Neural progenitor cell (in vitro differentiated cells): ENCODE results near the gene SEMA3D. TPM values are rescaled to one million over a fixed set of nuclear protein-coding genes. Genes with fewer than 3 reads are reported as not detected.

Source experiments
- DNase-seq: peaks from one replicate; pipeline ENCODE4 v3.0.0-alpha.2; 2016; ENCODE audit warnings: low spot score
- H2AFZ ChIP-seq: fragments of 200-600 bp; sonication (generic); replicated peaks from 2 replicates; pipeline ENCODE4 v1.6.1; 2016; ENCODE audit warnings: antibody characterized with exemption
- H3F3A ChIP-seq: fragments of 200-600 bp; sonication (generic); 2 replicates; pipeline ENCODE4 v1.6.1; 2016; ENCODE audit warnings: antibody characterized with exemption, low read depth
- H3K27ac ChIP-seq: fragments of 200-600 bp; sonication (generic); 2 replicates; pipeline ENCODE4 v1.5.1; 2016; ENCODE audit warnings: mild to moderate bottlenecking
- H3K27me3 ChIP-seq: fragments of 200-600 bp; sonication (generic); 2 replicates; pipeline ENCODE4 v1.6.1; 2016; ENCODE audit warnings: mild to moderate bottlenecking, moderate library complexity
- H3K36me3 ChIP-seq: fragments of 200-600 bp; sonication (generic); 2 replicates; pipeline ENCODE4 v1.5.1; 2016
- H3K4me1 ChIP-seq: fragments of 200-600 bp; sonication (generic); 2 replicates; pipeline ENCODE4 v1.6.1; 2016; ENCODE audit warnings: mixed run types
- H3K4me2 ChIP-seq: fragments of 200-600 bp; sonication (generic); 2 replicates; pipeline ENCODE4 v1.6.1; 2016
- H3K4me3 ChIP-seq: fragments of 200-600 bp; sonication (generic); 2 replicates; pipeline ENCODE4 v1.5.1; 2016
- H3K79me2 ChIP-seq: fragments of 200-600 bp; sonication (generic); 2 replicates; pipeline ENCODE4 v1.6.1; 2016; ENCODE audit warnings: low read depth
- H3K9ac ChIP-seq: fragments of 200-600 bp; sonication (generic); 2 replicates; pipeline ENCODE4 v1.6.1; 2016
- H3K9me3 ChIP-seq: fragments of 200-600 bp; sonication (generic); 2 replicates; pipeline ENCODE4 v1.5.1; 2016; ENCODE audit warnings: low read depth
- H4K20me1 ChIP-seq: fragments of 200-600 bp; sonication (generic); 2 replicates; pipeline ENCODE4 v1.6.1; 2016; ENCODE audit warnings: low read depth
- H3K27ac Mint-ChIP-seq: 3 replicates; pipeline ENCODE4 v1.8.0; 2021; ENCODE audit warnings: mixed read lengths
- H3K27me3 Mint-ChIP-seq: 2 replicates; pipeline ENCODE4 v1.8.0; 2022; ENCODE audit warnings: low read depth, mild to moderate bottlenecking, inconsistent platforms, moderate library complexity, mixed read lengths; ENCODE audit not compliant: insufficient read depth
- H3K36me3 Mint-ChIP-seq: 3 replicates; pipeline ENCODE4 v1.8.0; 2021; ENCODE audit warnings: mixed read lengths
- H3K4me1 Mint-ChIP-seq: 3 replicates; pipeline ENCODE4 v1.8.0; 2021; ENCODE audit warnings: mixed read lengths
- H3K4me3 Mint-ChIP-seq: 3 replicates; pipeline ENCODE4 v1.8.0; 2021; ENCODE audit warnings: mild to moderate bottlenecking, moderate library complexity, mixed read lengths
- H3K9me3 Mint-ChIP-seq: 3 replicates; pipeline ENCODE4 v1.8.0; 2020; ENCODE audit warnings: mixed read lengths
- CTCF ChIP-seq: fragments of 200-600 bp; sonication (generic); IDR thresholded peaks from 2 replicates; pipeline ENCODE4 v1.5.1; 2017; ENCODE audit warnings: antibody characterized with exemption, mild to moderate bottlenecking
- EZH2 ChIP-seq: fragments of 200-600 bp; sonication (generic); IDR thresholded peaks from 2 replicates; pipeline ENCODE4 v1.6.1; 2017; ENCODE audit warnings: antibody characterized with exemption, mild to moderate bottlenecking, moderate library complexity
- EZH2phosphoT487 ChIP-seq: fragments of 200-600 bp; sonication (generic); IDR thresholded peaks from 2 replicates; pipeline ENCODE4 v1.6.1; 2017; ENCODE audit warnings: antibody characterized with exemption
- total RNA-seq: library from RNA; depleted of rRNA; stranded (reverse); fragments of >200 nt; gene quantifications from 2 replicates; pipeline ENCODE4 v1.2.3, GENCODE V29; 2015; ENCODE audit warnings: low replicate concordance

SEMA3D gene
- total RNA-seq, 1 donor from 2014 or later: 0.99 TPM

- TF ChIP-seq EZH2phosphoT487 (no peak), CTCF (no peak), EZH2 (no peak)
- H3K9me3 Mint-ChIP-seq: no peaks in the 10 kb centered on the region
- H3K4me3 Mint-ChIP-seq: no peak overlapping the region
- peaks cover 4% of the 10 kb centered on the region for H3K4me1 ChIP-seq
- H2AFZ ChIP-seq: no peak overlapping the region
- no peak for DNase-seq
- no peaks in the 10 kb centered on the region for H3F3A ChIP-seq
- no peak overlapping the region for H3K9ac ChIP-seq
- H3K36me3 Mint-ChIP-seq: no peaks in the 10 kb centered on the region
- no peaks in the 10 kb centered on the region for H4K20me1 ChIP-seq
- H3K27me3 Mint-ChIP-seq: no peaks in the 10 kb centered on the region
- no peak overlapping the region for H3K27ac ChIP-seq
- no peaks in the 10 kb centered on the region for H3K4me1 Mint-ChIP-seq
- H3K36me3 ChIP-seq: no peaks in the 10 kb centered on the region
- no peaks in the 10 kb centered on the region for H3K27me3 ChIP-seq
- no peaks in the 10 kb centered on the region for H3K9me3 ChIP-seq
- H3K4me2 ChIP-seq: no peak overlapping the region
- no peaks in the 10 kb centered on the region for H3K79me2 ChIP-seq
- no peak overlapping the region for H3K27ac Mint-ChIP-seq
- H3K4me3 ChIP-seq: no peak overlapping the region
Measured at GRCh38 chr7:85213500-85213899, 26.6 kb upstream of the SEMA3D start.

GRCh38 chr7:85205754-85206153 lies 18.9 kb upstream of the SEMA3D start:
- no peak overlapping the region for H3K4me3 ChIP-seq
- no peak overlapping the region for H3K4me3 Mint-ChIP-seq
- no peak overlapping the region for H3K4me2 ChIP-seq
- H3K27ac ChIP-seq: no peak overlapping the region
- H3K27ac Mint-ChIP-seq: no peak overlapping the region
- H4K20me1 ChIP-seq: no peaks in the 10 kb centered on the region
- no peaks in the 10 kb centered on the region for H3K9me3 ChIP-seq
- peaks cover 4% of the 10 kb centered on the region for H3K9me3 Mint-ChIP-seq
- no peaks in the 10 kb centered on the region for H3K27me3 ChIP-seq
- H3K4me1 Mint-ChIP-seq: peaks cover 3% of the 10 kb centered on the region
- no peak overlapping the region for H3K9ac ChIP-seq
- H3K79me2 ChIP-seq: no peaks in the 10 kb centered on the region
- H3K4me1 ChIP-seq: peaks cover 4% of the 10 kb centered on the region
- H2AFZ ChIP-seq: no peak overlapping the region
- TF ChIP-seq EZH2: no peak
- no peak for TF ChIP-seq EZH2phosphoT487
- no peak for TF ChIP-seq CTCF
- H3K36me3 Mint-ChIP-seq: no peaks in the 10 kb centered on the region
- no peaks in the 10 kb centered on the region for H3F3A ChIP-seq
- DNase-seq: no peak
- no peaks in the 10 kb centered on the region for H3K36me3 ChIP-seq
- no peaks in the 10 kb centered on the region for H3K27me3 Mint-ChIP-seq

- no peak overlapping the region for H3K9ac ChIP-seq
- TF ChIP-seq EZH2 (no peak), CTCF (no peak), EZH2phosphoT487 (no peak)
- Mint-ChIP-seq H3K4me1 (peaks cover 3% of the 10 kb centered on the region), H3K4me3 (no peak overlapping the region), H3K9me3 (peaks cover 6% of the 10 kb centered on the region), H3K36me3 (no peaks in the 10 kb centered on the region), H3K27ac (no peak overlapping the region), H3K27me3 (no peaks in the 10 kb centered on the region)
- H4K20me1 ChIP-seq: no peaks in the 10 kb centered on the region
- H2AFZ ChIP-seq: no peak overlapping the region
- H3K79me2 ChIP-seq: no peaks in the 10 kb centered on the region
- no peak overlapping the region for H3K4me2 ChIP-seq
- H3K4me3 ChIP-seq: no peak overlapping the region
- no peak for DNase-seq
- H3K27me3 ChIP-seq: no peaks in the 10 kb centered on the region
- no peaks in the 10 kb centered on the region for H3K36me3 ChIP-seq
- no peaks in the 10 kb centered on the region for H3K9me3 ChIP-seq
- H3K4me1 ChIP-seq: no peaks in the 10 kb centered on the region
- no peak overlapping the region for H3K27ac ChIP-seq
- no peaks in the 10 kb centered on the region for H3F3A ChIP-seq
Measured at GRCh38 chr7:85204496-85204895, 17.6 kb upstream of the SEMA3D start.
